ENCODE data around the gene SERPINA1.

SERPINA1 gene

DNA sequence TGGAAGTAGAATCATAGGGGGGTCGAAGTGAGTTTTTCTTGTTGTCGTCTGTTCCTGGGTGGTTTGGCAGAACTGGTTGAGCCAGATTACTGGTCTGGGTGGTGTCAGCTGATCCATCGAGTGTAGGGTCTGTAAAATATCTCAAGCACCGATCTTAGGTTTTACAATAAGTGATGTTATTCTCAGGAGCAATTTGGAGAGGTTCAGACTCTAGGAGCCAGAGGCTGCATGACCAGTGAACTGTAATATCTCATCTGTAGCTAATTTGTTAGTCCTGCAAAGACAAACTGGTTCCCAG is 9.7 kb upstream of the SERPINA1 start:
- WGBS, 2 experiments = 30 to 31% methylated on average over 4 of the region's 4 CpGs
- Histone ChIP-seq H3K9me3 (ENCODE audit: control insufficient read depth, low read length) (no peaks in the 10 kb centered on the region), H3K4me1 (ENCODE audit: control insufficient read depth, insufficient read depth, low read length) (peaks cover 13% of the 10 kb centered on the region), H3K27me3 (ENCODE audit: control insufficient read depth, insufficient read depth, low read length, poor library complexity, severe bottlenecking) (no peaks in the 10 kb centered on the region), H3K27ac (ENCODE audit: insufficient read depth, low read depth, low read length, poor library complexity, severe bottlenecking) (no peak overlapping the region), H3K36me3 (ENCODE audit: control insufficient read depth, insufficient read depth, low read length) (no peaks in the 10 kb centered on the region), H3K4me3 (ENCODE audit: insufficient read depth, low read depth, low read length) (no peak overlapping the region)

DNA sequence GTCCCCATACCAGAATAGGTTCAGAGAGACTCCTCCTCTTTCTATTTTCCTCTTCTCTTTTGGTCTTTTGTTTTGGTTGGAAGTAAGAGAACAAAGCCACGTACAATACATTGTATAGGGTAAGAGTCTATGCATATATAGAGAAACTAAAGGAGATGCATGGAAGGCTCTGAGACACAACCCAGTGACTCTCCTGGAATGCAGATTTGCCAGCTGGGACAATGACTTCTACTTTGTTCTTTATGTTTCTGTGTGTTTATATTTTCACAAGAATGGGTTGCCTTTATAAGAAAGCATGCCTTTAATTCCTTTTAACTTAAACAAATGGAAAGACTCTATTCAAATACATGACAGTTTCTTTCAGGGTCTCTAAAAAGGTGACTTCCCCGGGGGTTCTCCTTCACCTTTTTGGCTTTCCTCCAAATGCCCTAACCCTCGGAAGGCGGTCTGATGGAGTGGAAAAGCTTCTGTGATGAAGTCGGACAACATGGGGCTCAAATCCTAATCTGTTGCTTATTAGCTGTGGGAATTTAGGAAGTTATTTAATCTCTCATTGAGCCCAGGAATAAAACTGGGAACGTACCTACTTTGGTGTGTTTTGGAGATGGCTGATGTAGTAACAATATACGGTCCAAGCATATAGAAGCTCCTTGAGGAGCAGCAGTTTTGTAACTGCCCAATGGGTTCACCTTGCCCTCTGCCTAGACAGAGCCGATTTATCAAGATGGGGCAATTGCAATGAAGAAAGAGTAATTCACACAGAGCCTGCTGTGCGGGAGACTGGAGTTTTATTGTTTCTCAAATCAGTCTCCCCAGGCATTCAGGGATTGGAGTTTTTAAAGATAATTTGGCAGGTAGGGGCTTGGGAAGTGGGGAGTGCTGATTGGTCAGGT is 9.1 kb upstream of the SERPINA1 start:
- no peak overlapping the region for H3K27ac ChIP-seq (ENCODE audit: insufficient read depth, low read depth, low read length, poor library complexity, severe bottlenecking)
- H3K27me3 ChIP-seq (ENCODE audit: control insufficient read depth, insufficient read depth, low read length, poor library complexity, severe bottlenecking) = no peaks in the 10 kb centered on the region
- H3K9me3 ChIP-seq (ENCODE audit: control insufficient read depth, low read length) = no peaks in the 10 kb centered on the region
- no peak overlapping the region for H3K4me3 ChIP-seq (ENCODE audit: insufficient read depth, low read depth, low read length)
- H3K4me1 ChIP-seq (ENCODE audit: control insufficient read depth, insufficient read depth, low read length) = peaks cover 13% of the 10 kb centered on the region
- no peaks in the 10 kb centered on the region for H3K36me3 ChIP-seq (ENCODE audit: control insufficient read depth, insufficient read depth, low read length)
- 17 to 27% methylated on average over 8 to 9 of the region's 9 CpGs for WGBS, 2 experiments

DNA sequence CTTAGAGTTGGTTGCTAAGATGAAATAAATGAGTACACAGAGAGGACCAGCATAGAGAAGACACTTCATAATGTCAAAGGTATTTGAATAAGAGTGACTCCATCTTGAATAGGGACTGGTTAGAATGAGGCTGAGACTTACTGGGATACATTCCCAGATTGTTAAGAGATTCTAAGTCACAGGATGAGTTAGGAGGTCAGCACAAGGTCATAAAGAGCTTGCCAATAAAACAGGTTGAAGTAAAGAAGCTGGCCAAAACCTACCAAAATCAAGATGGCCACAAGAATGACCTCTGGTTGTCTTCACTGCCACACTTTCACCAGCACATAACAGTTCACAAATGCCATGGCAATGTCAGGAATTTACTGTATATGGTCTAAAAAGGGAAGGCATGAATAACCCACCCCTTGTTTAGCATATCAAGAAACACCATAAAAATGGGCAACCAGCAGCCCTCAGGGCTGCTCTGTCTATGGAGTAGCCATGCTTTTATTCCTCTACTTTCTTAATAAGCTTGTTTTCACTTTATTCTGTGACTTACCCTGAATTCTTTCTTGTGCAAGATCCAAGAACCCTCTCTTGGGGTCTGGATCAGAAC is 8.3 kb upstream of the SERPINA1 start:
- Histone ChIP-seq H3K27me3 (ENCODE audit: control insufficient read depth, insufficient read depth, low read length, poor library complexity, severe bottlenecking) (no peaks in the 10 kb centered on the region), H3K36me3 (ENCODE audit: control insufficient read depth, insufficient read depth, low read length) (no peaks in the 10 kb centered on the region), H3K4me3 (ENCODE audit: insufficient read depth, low read depth, low read length) (no peak overlapping the region), H3K27ac (ENCODE audit: insufficient read depth, low read depth, low read length, poor library complexity, severe bottlenecking) (no peak overlapping the region), H3K9me3 (ENCODE audit: control insufficient read depth, low read length) (no peaks in the 10 kb centered on the region), H3K4me1 (ENCODE audit: control insufficient read depth, insufficient read depth, low read length) (peaks cover 13% of the 10 kb centered on the region)

DNA sequence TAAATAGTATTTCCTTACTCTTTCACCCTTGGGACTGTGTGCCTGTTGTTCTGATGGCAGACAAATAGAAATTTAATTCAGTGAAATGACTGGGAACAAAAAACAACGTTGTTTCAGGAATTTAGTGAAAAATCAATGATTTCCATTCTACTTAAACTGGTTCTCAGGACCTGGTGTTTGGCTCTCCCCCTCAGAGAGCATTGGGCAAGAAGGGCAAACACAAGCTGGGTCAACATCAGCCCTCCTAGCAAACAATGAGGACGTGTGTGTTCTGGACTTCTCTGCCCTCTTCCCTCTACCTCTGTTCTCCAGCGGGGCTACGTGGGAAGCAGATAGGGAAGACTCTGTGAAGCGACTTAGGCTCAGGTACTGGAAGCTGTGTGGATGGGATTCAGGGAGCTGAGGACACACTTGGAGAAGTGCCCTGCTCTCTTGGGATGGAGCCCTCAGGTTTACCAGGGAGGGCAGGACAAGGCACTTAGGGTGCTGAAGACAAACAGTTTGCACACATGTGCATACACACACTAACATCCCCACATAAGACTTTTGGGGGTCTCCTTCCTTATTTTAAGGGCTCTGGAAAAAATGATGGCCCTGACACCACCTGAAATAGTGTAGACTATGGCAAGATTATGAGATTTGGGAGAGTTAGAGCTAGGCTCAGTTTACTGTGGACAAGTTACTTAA is 7.6 kb upstream of the SERPINA1 start:
- H3K4me1 ChIP-seq (ENCODE audit: control insufficient read depth, insufficient read depth, low read length) = peaks cover 13% of the 10 kb centered on the region

GRCh38 chr14:94395282-94395887 is 7.0 kb upstream of the SERPINA1 start:
- H3K27ac ChIP-seq (ENCODE audit: insufficient read depth, low read depth, low read length, poor library complexity, severe bottlenecking) = no peak overlapping the region
- H3K9me3 ChIP-seq (ENCODE audit: control insufficient read depth, low read length) = no peaks in the 10 kb centered on the region
- H3K27me3 ChIP-seq (ENCODE audit: control insufficient read depth, insufficient read depth, low read length, poor library complexity, severe bottlenecking) = no peaks in the 10 kb centered on the region
- H3K36me3 ChIP-seq (ENCODE audit: control insufficient read depth, insufficient read depth, low read length) = no peaks in the 10 kb centered on the region
- WGBS, 2 experiments = 95 to 100% methylated on average over 3 to 4 of the region's 4 CpGs
- no peak overlapping the region for H3K4me3 ChIP-seq (ENCODE audit: insufficient read depth, low read depth, low read length)
- peaks cover 15% of the 10 kb centered on the region for H3K4me1 ChIP-seq (ENCODE audit: control insufficient read depth, insufficient read depth, low read length)

More for the DNA sequence above, 7.6 kb upstream of the SERPINA1 start:
- Histone ChIP-seq H3K27ac (ENCODE audit: insufficient read depth, low read depth, low read length, poor library complexity, severe bottlenecking) (no peak overlapping the region), H3K36me3 (ENCODE audit: control insufficient read depth, insufficient read depth, low read length) (no peaks in the 10 kb centered on the region), H3K27me3 (ENCODE audit: control insufficient read depth, insufficient read depth, low read length, poor library complexity, severe bottlenecking) (no peaks in the 10 kb centered on the region), H3K4me3 (ENCODE audit: insufficient read depth, low read depth, low read length) (no peak overlapping the region), H3K9me3 (ENCODE audit: control insufficient read depth, low read length) (no peaks in the 10 kb centered on the region)
- WGBS, 2 experiments = 88 to 92% methylated on average over 5 of the region's 5 CpGs

- Histone ChIP-seq H3K9me3 (ENCODE audit: control insufficient read depth, low read length) (no peaks in the 10 kb centered on the region), H3K4me1 (ENCODE audit: control insufficient read depth, insufficient read depth, low read length) (peaks cover 19% of the 10 kb centered on the region), H3K27ac (ENCODE audit: insufficient read depth, low read depth, low read length, poor library complexity, severe bottlenecking) (no peak overlapping the region), H3K4me3 (ENCODE audit: insufficient read depth, low read depth, low read length) (no peak overlapping the region), H3K36me3 (ENCODE audit: control insufficient read depth, insufficient read depth, low read length) (no peaks in the 10 kb centered on the region), H3K27me3 (ENCODE audit: control insufficient read depth, insufficient read depth, low read length, poor library complexity, severe bottlenecking) (no peaks in the 10 kb centered on the region)
- 91% methylated on average over 9 of the region's 9 CpGs for WGBS, 2 experiments
Measured at GRCh38 chr14:94394581-94395207, 6.3 kb upstream of the SERPINA1 start.

GRCh38 chr14:94394025-94394493 is 5.7 kb upstream of the SERPINA1 start:
- H3K4me1 ChIP-seq (ENCODE audit: control insufficient read depth, insufficient read depth, low read length) = peaks cover 19% of the 10 kb centered on the region

DNA sequence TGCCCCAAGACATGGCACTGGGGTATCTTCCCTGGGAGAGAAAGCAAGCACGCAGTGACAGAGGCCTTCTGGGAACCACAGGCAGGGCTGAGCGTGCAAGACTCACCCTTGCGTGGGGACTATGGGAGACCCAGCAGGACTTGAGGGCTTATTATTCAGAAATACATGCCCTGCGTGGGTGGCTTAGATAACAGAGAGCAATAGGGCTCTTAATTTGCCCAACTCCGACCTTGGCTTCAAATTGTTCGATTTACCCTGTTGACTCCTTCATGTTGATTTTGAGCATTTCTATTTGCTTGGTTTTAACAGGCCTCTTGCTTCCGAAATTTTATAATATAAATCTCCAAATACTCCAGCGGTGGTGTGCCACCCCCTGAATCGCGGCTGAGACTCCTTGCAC is 5.1 kb upstream of the SERPINA1 start:
- Histone ChIP-seq H3K4me1 (ENCODE audit: control insufficient read depth, insufficient read depth, low read length) (peaks cover 17% of the 10 kb centered on the region), H3K27ac (ENCODE audit: insufficient read depth, low read depth, low read length, poor library complexity, severe bottlenecking) (no peak overlapping the region), H3K4me3 (ENCODE audit: insufficient read depth, low read depth, low read length) (no peak overlapping the region), H3K27me3 (ENCODE audit: control insufficient read depth, insufficient read depth, low read length, poor library complexity, severe bottlenecking) (no peaks in the 10 kb centered on the region), H3K36me3 (ENCODE audit: control insufficient read depth, insufficient read depth, low read length) (no peaks in the 10 kb centered on the region), H3K9me3 (ENCODE audit: control insufficient read depth, low read length) (no peaks in the 10 kb centered on the region)
- 91 to 94% methylated on average over 10 of the region's 10 CpGs for WGBS, 2 experiments

More at GRCh38 chr14:94394025-94394493, 5.7 kb upstream of the SERPINA1 start:
- H3K4me3 ChIP-seq (ENCODE audit: insufficient read depth, low read depth, low read length) = no peak overlapping the region
- 85% methylated on average over 8 of the region's 8 CpGs for WGBS, 2 experiments
- H3K27me3 ChIP-seq (ENCODE audit: control insufficient read depth, insufficient read depth, low read length, poor library complexity, severe bottlenecking) = no peaks in the 10 kb centered on the region
- no peaks in the 10 kb centered on the region for H3K9me3 ChIP-seq (ENCODE audit: control insufficient read depth, low read length)
- no peak overlapping the region for H3K27ac ChIP-seq (ENCODE audit: insufficient read depth, low read depth, low read length, poor library complexity, severe bottlenecking)
- H3K36me3 ChIP-seq (ENCODE audit: control insufficient read depth, insufficient read depth, low read length) = no peaks in the 10 kb centered on the region

- 89 to 94% methylated on average over 5 of the region's 5 CpGs for WGBS, 2 experiments
- no peak overlapping the region for H3K4me3 ChIP-seq (ENCODE audit: insufficient read depth, low read depth, low read length)
- H3K9me3 ChIP-seq (ENCODE audit: control insufficient read depth, low read length) = no peaks in the 10 kb centered on the region
- H3K27ac ChIP-seq (ENCODE audit: insufficient read depth, low read depth, low read length, poor library complexity, severe bottlenecking) = no peak overlapping the region
- no peaks in the 10 kb centered on the region for H3K27me3 ChIP-seq (ENCODE audit: control insufficient read depth, insufficient read depth, low read length, poor library complexity, severe bottlenecking)
- peaks cover 8% of the 10 kb centered on the region for H3K4me1 ChIP-seq (ENCODE audit: control insufficient read depth, insufficient read depth, low read length)
- no peaks in the 10 kb centered on the region for H3K36me3 ChIP-seq (ENCODE audit: control insufficient read depth, insufficient read depth, low read length)
Measured at GRCh38 chr14:94392510-94392935, 4.1 kb upstream of the SERPINA1 start.

Measured in ectodermal cell (in vitro differentiated cells).